GM18867 (cell line): Measurements from ENCODE around the gene ZNF595.
A peak's percentile ranks its signal among the peaks of the same experiment; 100 is the strongest.
"Not testable (repeated sequence)": the region's sequence is repeated elsewhere in the genome, so short reads cannot be mapped to it uniquely, and the experiment has no call there.

Experiments used
- ATAC-seq: cut with Tn5 transposase; IDR thresholded peaks from one replicate; pipeline ENCODE4 v1.9.1; 2021; ENCODE audit warnings: mild to moderate bottlenecking, moderate library complexity; ENCODE audit not compliant: unreplicated experiment

ZNF595 gene

DNA sequence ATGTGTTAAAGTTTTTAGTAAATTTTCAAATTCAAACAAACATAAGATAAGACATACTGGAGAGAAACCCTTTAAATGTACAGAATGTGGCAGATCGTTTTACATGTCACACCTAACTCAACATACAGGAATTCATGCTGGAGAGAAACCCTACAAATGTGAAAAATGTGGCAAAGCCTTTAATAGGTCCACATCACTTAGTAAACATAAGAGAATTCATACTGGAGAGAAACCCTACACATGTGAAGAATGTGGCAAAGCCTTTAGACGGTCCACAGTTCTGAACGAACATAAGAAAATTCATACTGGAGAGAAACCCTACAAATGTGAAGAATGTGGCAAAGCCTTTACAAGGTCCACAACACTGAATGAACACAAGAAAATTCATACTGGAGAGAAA lies 32.8 kb downstream of the ZNF595 start:
- ATAC-seq = no peak

DNA sequence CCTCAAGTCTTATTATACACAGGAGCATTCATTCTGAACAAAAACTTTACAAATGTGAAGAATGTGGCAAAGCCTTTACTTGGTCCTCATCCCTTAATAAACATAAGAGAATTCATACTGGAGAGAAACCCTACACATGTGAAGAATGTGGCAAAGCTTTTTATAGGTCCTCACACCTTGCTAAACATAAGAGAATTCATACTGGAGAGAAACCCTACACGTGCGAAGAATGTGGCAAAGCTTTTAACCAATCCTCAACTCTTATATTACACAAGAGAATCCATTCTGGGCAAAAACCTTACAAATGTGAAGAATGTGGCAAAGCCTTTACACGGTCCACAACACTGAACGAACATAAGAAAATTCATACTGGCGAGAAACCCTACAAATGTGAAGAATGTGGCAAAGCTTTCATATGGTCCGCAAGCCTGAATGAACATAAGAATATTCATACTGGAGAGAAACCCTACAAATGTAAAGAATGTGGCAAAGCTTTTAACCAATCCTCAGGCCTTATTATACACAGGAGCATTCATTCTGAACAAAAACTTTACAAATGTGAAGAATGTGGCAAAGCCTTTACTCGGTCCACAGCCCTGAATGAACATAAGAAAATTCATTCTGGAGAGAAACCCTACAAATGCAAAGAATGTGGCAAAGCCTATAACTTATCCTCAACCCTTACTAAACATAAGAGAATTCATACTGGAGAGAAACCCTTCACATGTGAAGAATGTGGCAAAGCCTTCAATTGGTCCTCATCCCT lies 33.6 kb downstream of the ZNF595 start:
- ATAC-seq = not testable (repeated sequence)

DNA sequence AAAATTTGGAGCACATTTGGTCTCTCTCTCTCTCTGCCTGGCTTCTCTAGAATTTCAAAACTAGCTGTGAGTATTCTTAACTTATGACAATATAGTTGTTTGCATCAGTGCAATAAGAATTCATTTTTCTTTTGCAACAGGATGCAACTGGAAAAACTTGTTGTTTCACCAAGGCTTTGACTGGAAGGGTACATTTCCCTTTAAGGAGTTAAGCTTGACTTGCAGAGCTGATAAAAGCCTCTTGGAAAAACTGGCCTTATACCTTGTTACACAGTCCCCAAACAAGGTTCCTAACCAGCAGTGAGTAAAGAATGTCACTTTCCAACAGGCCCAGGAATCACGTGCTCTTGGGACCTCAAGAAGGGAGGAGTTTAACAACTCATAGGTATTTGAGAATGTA lies 45.3 kb downstream of the ZNF595 start:
- no peak for ATAC-seq

DNA sequence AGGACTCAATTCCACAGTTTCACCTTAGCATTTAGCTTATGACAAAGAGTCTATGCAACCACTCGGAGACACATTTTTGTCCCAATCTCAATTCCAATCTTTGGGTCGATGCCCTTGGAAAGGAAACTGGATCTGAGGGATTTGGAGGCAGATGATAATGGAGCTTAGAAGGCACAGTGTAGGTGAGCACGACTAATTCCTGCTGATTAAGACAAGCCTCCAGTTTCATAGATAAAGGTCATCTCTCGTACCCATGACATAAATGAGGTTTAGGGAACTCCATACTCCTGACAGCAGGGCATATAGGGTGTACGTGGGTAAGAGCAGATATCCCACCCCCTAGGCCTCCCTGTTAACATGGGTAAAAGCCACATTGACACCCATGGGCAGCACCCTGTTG lies 46.7 kb downstream of the ZNF595 start:
- ATAC-seq = no peak

DNA sequence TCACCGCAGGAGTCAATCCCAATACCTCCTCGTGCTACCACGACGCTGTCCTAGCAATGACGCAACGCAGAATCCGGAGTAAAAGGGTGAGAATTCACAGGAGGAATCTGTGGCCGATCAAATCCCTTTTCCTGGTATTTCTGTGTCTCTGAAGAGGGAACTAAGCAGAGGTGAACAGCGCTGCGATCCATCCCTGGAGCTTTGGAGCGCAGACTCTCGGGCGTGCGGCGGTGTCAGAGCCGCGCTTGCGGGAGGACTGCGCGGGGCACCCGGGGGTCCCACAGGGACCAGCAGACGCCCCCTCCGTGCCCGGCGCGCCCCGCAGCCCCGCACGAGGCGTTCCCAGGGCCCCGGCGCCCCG lies 53.9 kb downstream of the ZNF595 start:
- no peak for ATAC-seq

DNA sequence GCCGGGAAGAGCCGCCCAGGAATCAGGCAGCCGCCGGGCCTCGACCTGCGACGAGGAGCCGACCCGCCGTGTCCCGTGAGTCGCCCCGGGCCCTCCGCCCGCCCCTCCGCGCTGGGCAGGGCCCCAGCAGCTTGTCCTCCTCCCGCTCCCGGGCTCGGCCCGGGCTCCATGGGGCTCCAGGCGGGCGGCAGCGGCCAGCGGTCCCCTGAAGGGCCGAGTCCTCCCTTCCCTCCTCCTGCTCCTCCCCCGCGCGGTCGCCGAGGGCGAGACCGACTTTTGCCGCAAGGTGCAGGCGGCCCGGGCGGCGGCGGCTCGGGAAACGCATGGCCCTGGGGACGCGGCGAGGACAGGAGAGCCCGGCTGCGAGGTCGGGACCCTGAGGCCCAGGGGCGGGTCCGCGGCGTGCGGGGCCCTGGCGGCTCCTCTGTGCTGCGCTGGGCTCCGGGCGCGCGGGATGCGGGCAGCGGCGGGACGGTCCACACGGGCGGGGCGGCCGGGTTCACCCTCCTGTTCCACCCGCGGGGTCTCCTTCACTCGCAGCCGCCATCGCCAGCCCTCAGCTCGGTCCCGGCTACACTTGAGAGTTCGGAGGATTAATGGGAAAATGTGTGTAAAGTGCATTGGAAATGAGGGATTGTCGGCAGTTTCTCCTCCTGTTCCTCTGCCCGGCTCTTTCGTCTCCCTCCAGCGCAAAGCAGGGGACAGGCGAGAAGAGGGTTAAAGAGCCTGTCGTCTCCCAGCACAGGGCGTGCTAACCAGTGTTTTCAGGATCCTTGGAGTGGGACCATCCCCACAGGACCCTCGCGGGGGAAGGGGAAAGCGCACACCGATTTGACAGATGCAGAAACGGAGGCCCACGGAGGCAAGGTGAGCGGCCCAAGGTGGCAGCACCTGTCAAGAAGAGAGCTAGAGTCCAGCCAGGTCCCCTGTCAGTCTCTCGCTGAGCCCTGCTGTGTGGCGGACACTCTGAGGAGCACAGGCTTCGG lies 54.6 kb downstream of the ZNF595 start:
- ATAC-seq = no peak

DNA sequence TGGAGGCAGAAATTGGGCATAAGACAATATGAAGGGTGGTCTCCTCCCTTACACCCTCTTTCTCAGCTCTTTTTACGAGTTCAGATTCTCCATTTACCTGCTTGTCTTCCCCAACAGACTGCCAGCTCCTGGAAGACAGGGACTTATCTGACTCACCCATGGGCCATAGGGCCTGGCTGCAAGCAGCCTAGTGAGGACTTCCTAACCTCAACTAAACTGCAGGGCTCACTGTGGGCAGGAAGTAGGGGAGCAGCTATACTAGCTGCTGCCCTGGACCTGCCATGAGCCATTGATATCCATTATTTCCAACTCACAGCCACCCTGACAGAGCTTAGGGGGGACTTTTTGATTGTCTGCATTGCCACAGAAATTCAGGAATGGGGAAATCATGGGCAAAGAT lies 59.6 kb downstream of the ZNF595 start:
- ATAC-seq = no peak

DNA sequence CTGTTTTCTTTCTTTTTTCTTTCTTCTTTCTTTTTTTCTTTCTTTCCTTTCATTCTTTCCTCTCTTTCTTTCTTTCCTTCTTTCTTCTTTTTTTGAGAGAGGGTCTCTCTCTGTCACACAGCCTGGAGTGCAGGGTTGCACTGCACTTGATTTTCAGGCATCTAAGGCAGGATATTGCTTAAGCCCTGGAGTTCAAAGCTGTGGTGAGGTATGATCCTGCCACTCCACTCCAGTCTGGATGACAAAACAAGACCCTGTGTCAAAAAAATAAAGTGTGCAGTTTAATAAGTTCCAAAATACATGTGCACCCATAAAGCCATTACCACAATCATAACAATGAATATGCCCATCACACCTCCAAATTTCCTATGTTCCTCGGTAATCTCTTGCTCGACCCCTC lies 60.6 kb downstream of the ZNF595 start:
- ATAC-seq = no peak

DNA sequence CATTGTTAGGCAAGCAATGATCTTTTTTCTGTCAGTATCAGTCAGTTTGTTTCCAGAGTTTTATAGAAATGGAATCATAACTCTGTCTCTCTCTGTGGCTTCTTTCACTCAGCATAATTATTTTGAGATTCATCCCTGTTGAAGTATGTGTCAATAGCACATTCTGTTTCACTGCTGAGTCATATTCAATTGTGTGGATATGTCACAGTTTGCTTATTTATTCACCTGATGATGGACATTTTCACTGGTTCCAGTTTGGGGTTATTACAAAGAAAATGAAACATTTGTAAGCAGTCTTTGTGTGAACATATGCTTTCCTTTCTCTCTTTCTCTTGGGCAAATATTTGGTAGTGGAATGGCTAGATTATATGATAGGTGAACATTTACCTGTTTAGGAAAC lies 61.0 kb downstream of the ZNF595 start:
- ATAC-seq = no peak

DNA sequence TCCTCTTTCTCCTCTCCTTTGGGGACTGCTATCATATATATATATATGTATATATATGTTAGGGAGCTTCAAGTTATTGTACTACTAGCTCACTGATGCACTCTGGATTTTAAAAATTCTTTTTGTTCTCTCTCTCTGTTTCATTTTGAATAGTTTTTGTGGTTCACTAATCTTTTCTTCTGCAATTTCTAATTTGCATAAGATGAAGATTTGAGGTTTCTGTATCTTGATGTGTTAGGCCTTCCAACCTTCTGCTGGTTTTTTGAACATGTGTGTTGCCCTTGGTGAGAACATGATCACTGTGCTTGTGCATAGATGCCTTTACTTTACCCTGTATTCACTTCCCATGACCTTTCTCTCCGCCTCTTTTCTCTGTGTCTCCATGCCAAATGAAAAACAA lies 63.4 kb downstream of the ZNF595 start:
- ATAC-seq = no peak

DNA sequence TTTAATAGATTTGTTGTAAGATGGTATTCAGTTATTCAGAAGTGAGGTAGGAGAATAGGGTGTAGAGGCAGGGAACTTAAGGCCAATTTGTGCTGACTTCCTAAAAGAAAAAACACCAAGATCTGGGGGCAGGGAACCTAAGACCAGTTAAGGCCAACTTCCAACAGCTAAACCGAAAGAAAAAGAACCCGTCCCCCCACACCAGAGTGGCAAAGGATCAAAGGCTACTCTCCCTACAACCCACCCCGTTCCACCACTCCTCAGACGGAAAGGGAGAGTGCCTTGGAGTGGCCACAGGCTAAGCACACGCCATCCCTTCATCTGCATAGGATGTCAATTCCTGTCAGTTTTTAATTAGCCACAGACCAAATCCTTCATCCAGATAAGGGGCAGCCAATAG lies 67.5 kb downstream of the ZNF595 start:
- no peak for ATAC-seq

DNA sequence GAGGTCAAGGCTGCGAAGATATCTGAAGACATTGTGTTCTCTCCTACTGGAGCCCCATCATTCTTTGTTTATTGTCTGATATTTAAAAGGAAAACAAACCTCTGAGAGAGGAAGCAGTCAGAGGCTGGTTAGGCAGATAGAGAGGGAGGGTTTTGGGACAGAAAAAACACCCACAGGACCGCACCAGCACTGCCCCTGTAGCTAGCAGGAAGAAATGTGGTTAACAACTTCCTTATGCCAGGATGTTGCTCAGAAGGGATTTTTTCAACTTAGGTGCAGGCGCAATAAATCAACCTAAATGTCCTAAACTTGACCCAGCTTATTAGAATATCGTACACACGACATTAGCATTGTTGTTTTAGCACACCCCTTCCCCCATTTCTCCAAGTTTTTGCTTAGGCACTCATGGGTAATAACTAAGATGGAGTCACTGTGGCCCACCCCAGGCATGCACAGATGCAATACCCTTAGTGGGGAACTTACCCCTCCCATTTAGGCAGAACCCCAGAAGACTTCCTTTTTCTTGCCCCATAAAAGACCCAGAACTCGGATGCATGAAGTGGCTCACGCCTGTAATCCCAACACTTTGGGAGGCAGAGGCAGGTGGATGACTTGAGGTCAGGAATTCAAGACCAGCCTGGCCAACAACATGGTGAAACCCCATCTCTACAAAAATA lies 68.4 kb downstream of the ZNF595 start:
- no peak for ATAC-seq

DNA sequence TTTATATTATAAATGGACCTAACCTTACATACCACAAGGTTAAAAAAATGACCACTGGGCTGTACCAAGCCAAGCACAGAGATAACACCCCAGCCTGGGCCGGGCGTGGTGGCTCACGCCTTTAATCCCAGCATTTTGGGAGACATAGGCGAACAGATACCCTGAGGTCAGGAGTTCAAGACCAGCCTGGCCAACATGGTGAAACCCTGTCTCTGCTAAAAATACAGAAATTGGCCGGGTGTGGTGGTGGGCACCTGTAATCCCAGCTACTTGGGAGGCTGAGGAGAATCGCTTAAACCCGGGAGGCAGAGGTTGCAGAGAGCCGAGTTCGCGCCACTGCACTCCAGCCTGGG lies 70.8 kb downstream of the ZNF595 start:
- ATAC-seq = not testable (repeated sequence)

DNA sequence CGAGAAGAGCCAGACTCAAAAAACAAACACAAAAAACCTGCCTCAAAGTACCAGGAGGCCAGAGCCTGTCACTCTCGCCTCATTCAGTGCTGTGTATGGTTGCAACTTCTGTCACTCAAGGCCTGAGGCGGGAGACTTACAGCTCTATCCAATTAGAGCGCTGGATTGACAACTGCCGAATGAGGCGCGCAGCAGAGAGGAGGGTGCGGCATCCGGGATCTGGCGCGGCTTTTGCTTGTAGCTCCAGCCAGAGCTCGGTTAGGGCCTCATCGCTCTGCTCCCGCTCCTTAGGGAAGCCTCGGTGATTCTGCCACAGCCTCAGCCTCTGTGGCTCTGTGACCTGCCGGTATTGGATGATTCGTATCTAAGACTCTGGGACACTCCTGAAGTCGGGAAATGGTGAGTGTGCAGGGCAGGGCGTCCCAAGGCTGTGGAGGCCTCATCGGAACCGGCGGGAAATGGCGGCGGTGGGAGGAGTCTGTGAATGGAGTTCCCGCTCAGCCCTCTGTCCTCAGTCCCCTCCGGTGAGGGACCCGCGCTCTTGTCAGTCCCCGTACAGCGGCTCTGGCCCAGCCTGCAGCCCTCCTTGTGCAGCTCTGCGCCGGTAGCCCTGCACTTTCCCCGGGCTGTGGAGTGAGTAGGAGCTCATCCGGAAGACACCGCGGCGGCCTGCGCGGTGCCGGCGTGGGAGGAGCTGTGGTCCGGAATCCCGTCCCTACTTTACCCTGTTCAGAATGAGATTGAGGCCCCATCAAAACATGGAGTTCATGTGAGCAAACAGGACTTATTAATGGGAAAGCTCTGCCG lies 71.4 kb downstream of the ZNF595 start, which contains the start of gene ZNF718:
Gene ZNF718 (plus strand): TSS at position 227 of the 807 bp plus-strand sequence. CDS start 170 bp downstream, at position 397.
- peak; percentile 98 for ATAC-seq

DNA sequence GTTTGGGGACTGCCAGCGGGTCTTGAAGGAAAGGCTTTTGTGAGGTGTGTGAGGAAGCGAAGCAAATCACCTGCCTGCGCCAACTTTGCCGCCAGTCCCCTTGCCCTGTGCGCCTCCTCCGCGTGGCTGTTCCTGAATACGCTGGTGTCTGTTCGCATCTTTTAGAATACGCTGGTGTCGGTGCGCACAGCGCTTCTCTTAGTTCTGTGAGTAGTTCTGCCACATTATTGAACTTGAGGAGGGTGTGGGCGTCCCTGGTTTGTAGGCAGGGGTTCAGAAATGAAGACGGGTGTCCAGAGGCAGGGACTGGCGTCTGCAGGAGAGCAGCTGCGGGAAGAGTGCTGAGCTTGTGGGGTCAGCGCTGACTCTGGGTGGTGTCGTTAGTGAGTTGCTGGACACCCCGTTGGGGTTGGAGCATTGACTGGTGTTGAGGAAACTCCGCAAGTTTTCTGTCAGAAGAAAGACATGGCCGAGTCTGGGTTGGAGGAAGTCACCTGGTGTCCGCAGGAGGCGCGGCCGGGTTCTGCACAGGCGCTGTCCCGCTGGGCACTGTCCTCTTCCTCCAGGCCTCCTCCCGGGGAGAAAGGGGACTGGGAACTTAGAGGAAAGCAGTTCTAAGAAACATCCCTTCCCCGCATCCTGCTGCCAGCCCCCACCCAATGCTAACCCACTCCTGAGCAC lies 72.1 kb downstream of the ZNF595 start:
- ATAC-seq = no peak

DNA sequence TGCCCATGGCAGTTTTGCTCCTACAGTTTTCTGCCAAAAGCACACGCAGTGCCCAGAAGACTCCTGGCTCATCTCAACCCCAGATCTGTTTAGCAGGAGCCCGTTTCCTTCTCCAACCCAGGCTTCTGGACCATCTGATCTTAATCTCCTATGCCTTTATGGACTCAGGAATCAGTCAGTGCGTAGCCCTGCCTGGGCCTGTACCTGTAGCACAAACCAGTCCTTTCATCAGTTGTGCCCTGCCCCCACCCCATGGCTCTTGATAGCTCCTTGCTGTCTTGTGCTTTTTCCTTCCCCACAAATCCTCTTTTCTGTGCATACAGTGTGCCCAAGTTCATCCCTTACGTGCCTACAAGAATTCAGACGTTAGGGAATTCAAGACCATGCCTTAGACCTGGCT lies 72.7 kb downstream of the ZNF595 start:
- ATAC-seq = no peak

DNA sequence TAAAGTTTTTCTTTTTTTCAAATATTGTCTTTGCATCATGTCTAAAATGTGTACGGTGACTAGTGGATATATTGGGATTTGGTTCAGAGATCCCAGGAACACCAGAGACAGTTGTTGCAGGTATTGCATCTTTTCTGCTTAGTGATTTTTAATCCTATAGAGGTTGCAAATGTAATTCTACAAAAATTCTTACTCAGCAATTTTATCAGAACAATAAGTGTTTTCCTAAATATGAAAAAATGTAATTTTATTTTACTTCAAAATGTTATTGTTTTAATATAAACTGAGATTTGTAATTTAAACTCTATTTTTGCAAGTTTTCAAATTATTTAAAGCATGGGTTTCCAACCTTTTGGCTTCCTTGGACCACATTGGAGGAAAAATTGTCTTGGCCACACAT lies 79.4 kb downstream of the ZNF595 start:
- no peak for ATAC-seq
